T follicular helper cell (primary cell): ENCODE measurements around the gene HEATR5A.
"Not testable (repeated sequence)": the region's sequence is repeated elsewhere in the genome, so short reads cannot be mapped to it uniquely, and the experiment has no call there.

Experiments used
- DNase-seq: peaks from one replicate; pipeline ENCODE4 v3.0.0-alpha.2; 2020; ENCODE audit warnings: low read depth

HEATR5A gene

GRCh38 chr14:31257554-31258426 is 162.6 kb downstream of the HEATR5A start:
- DNase-seq = not testable (repeated sequence)

- DNase-seq = no peak
Measured at GRCh38 chr14:31257244-31257553, 163.2 kb downstream of the HEATR5A start.

GRCh38 chr14:31256534-31257243 is 163.7 kb downstream of the HEATR5A start:
- DNase-seq = no peak

GRCh38 chr14:31255918-31256317 is 164.4 kb downstream of the HEATR5A start:
- DNase-seq = not testable (repeated sequence)

GRCh38 chr14:31255286-31255685 is 165.1 kb downstream of the HEATR5A start:
- DNase-seq = no peak

- no peak for DNase-seq
Measured at GRCh38 chr14:31253746-31254471, 166.4 kb downstream of the HEATR5A start.

- DNase-seq = no peak
Measured at GRCh38 chr14:31252865-31253264, 167.5 kb downstream of the HEATR5A start.

GRCh38 chr14:31251028-31251958 is 169.1 kb downstream of the HEATR5A start:
- no peak for DNase-seq

GRCh38 chr14:31244626-31245025 is 175.7 kb downstream of the HEATR5A start:
- DNase-seq = no peak

- no peak for DNase-seq
Measured at GRCh38 chr14:31243860-31244259, 176.5 kb downstream of the HEATR5A start.

- not testable (repeated sequence) for DNase-seq
Measured at GRCh38 chr14:31242161-31242940, 178.0 kb downstream of the HEATR5A start.
